Measurements from ENCODE around the gene DEFB129. TPM values are rescaled to one million over a fixed set of nuclear protein-coding genes. Genes with fewer than 3 reads are reported as not detected.

Gene DEFB129
- polyA plus RNA-seq, 4 donors = not detected

DNA sequence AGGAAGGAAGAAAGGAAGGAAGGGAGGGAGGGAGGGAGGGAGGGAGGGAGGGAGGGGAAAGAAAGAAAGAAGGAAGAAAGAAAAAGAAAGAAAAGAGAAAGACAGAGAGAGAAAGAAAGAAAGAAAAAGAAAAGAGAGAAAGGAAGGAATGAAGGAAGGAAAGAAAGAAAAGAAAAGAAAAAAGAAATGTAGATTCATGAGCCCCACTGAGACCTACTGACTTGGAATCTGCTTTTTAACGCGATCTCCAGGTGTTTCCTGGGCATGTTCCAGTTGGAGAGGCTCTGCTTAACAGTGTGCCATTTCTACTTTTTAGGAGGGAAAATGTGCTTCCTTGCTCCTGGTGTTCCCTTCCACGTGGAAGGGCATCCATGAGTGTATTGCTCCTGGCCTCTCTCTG lies 46.8 kb downstream of the DEFB129 start:
- Histone ChIP-seq H3K4me1 (ENCODE audit: control insufficient read depth in 3 of 3, insufficient read depth in 2 of 3, low read depth in 1 of 3, low read length in 2 of 3) (no peaks in the 10 kb centered on the region), H3K36me3 (ENCODE audit: control insufficient read depth in 3 of 3, insufficient read depth in 2 of 3, low read depth in 1 of 3, low read length in 3 of 3) (peaks cover 0 to 41% (median 2%) of the 10 kb centered on the region in 3 donors), H3K27ac (ENCODE audit: low read depth in 1 of 3, low read length in 2 of 3) (no peak overlapping the region), H3K4me3 (ENCODE audit: low read depth in 1 of 3, low read length in 3 of 3) (no peak overlapping the region), H3K9me3 (ENCODE audit: control insufficient read depth in 2 of 2, insufficient read depth in 1 of 2, low read depth in 1 of 2, low read length in 1 of 2) (no peaks in the 10 kb centered on the region), H3K27me3 (ENCODE audit: control insufficient read depth in 3 of 3, insufficient read depth in 3 of 3, low read length in 3 of 3) (no peaks in the 10 kb centered on the region)
- FAIRE-seq (no peak), DNase-seq (no peak)
- WGBS, 3 donors = 55 to 73% (median 66%) methylated on average over 3 of the region's 3 CpGs

DNA sequence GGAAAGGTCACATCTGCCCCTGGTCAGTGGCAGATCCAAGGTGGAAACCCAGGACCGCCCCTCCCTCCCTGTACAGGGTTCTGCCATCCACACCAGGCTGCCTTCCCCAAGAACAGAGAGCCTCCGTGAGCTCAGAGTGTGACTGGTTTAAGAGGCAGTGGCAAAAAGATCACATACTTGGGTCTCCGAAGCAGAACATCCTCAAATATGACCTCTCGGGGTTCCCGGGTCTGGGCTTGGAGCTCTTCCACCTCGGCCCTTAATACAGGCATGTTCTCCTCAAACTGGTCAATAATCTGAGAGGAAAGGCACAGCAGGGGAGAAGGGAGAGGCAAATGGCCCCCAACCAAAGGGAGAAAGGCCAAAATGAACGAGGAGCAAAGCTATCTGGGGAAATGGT lies 48.7 kb downstream of the DEFB129 start:
- DNase-seq (no peak), FAIRE-seq (no peak)
- Histone ChIP-seq H3K9me3 (ENCODE audit: control insufficient read depth in 2 of 2, insufficient read depth in 1 of 2, low read depth in 1 of 2, low read length in 1 of 2) (no peaks in the 10 kb centered on the region), H3K4me3 (ENCODE audit: low read depth in 1 of 3, low read length in 3 of 3) (no peak overlapping the region), H3K27me3 (ENCODE audit: control insufficient read depth in 3 of 3, insufficient read depth in 3 of 3, low read length in 3 of 3) (no peaks in the 10 kb centered on the region), H3K36me3 (ENCODE audit: control insufficient read depth in 3 of 3, insufficient read depth in 2 of 3, low read depth in 1 of 3, low read length in 3 of 3) (peaks cover 0 to 40% (median 2%) of the 10 kb centered on the region in 3 donors), H3K27ac (ENCODE audit: low read depth in 1 of 3, low read length in 2 of 3) (no peak overlapping the region), H3K4me1 (ENCODE audit: control insufficient read depth in 3 of 3, insufficient read depth in 2 of 3, low read depth in 1 of 3, low read length in 2 of 3) (no peaks in the 10 kb centered on the region)
- 86 to 94% (median 90%) methylated on average over 7 of the region's 7 CpGs for WGBS, 3 donors

GRCh38 chr20:276620-277495 lies 49.8 kb downstream of the DEFB129 start:
- H3K9me3 ChIP-seq (ENCODE audit: control insufficient read depth in 2 of 2, insufficient read depth in 1 of 2, low read depth in 1 of 2, low read length in 1 of 2) = no peaks in the 10 kb centered on the region
- no peaks in the 10 kb centered on the region for H3K27me3 ChIP-seq (ENCODE audit: control insufficient read depth in 3 of 3, insufficient read depth in 3 of 3, low read length in 3 of 3)
- H3K36me3 ChIP-seq (ENCODE audit: control insufficient read depth in 3 of 3, insufficient read depth in 2 of 3, low read depth in 1 of 3, low read length in 3 of 3) = peaks cover 0 to 44% (median 2%) of the 10 kb centered on the region in 3 donors
- H3K4me3 ChIP-seq (ENCODE audit: low read depth in 1 of 3, low read length in 3 of 3) = no peak overlapping the region
- no peak for DNase-seq
- WGBS, 3 donors = 91 to 98% (median 96%) methylated on average over 12 of the region's 12 CpGs
- FAIRE-seq = no peak
- H3K4me1 ChIP-seq (ENCODE audit: control insufficient read depth in 3 of 3, insufficient read depth in 2 of 3, low read depth in 1 of 3, low read length in 2 of 3) = no peaks in the 10 kb centered on the region
- no peak overlapping the region for H3K27ac ChIP-seq (ENCODE audit: low read depth in 1 of 3, low read length in 2 of 3)

- H3K27ac ChIP-seq (ENCODE audit: low read depth in 1 of 3, low read length in 2 of 3) = no peak overlapping the region
- FAIRE-seq (no peak), DNase-seq (no peak)
- H3K4me1 ChIP-seq (ENCODE audit: control insufficient read depth in 3 of 3, insufficient read depth in 2 of 3, low read depth in 1 of 3, low read length in 2 of 3) = no peaks in the 10 kb centered on the region
- 28 to 41% (median 29%) methylated on average over 2 to 3 of the region's 3 CpGs for WGBS, 3 donors
- H3K4me3 ChIP-seq (ENCODE audit: low read depth in 1 of 3, low read length in 3 of 3) = no peak overlapping the region
- H3K27me3 ChIP-seq (ENCODE audit: control insufficient read depth in 3 of 3, insufficient read depth in 3 of 3, low read length in 3 of 3) = no peaks in the 10 kb centered on the region
- peaks cover 0 to 44% (median 2%) of the 10 kb centered on the region in 3 donors for H3K36me3 ChIP-seq (ENCODE audit: control insufficient read depth in 3 of 3, insufficient read depth in 2 of 3, low read depth in 1 of 3, low read length in 3 of 3)
- no peaks in the 10 kb centered on the region for H3K9me3 ChIP-seq (ENCODE audit: control insufficient read depth in 2 of 2, insufficient read depth in 1 of 2, low read depth in 1 of 2, low read length in 1 of 2)
Observed at GRCh38 chr20:277496-277781, 50.4 kb downstream of the DEFB129 start.

DNA sequence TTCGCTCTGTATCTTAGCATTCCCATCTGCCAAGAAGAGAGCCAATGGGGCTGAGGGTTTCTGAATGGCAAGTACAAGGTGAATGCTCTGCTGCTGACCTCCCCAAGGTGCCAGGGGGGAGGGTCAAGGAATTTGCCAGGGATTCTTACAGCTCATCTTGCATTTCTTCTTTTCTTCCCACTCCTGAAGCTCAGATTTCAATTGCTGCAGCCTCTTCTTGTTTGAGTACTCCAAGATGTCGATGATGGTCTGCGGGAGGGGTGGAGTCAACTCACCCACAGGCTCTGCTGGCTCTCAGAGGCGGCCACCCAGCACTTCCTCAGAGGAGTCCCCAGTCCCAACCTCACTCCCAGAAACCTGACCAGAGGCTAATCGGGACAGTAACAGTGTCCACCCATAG lies 51.1 kb downstream of the DEFB129 start:
- H3K4me3 ChIP-seq (ENCODE audit: low read depth in 1 of 3, low read length in 3 of 3) = no peak overlapping the region
- FAIRE-seq = no peak
- peaks cover 0 to 44% (median 2%) of the 10 kb centered on the region in 3 donors for H3K36me3 ChIP-seq (ENCODE audit: control insufficient read depth in 3 of 3, insufficient read depth in 2 of 3, low read depth in 1 of 3, low read length in 3 of 3)
- no peaks in the 10 kb centered on the region for H3K9me3 ChIP-seq (ENCODE audit: control insufficient read depth in 2 of 2, insufficient read depth in 1 of 2, low read depth in 1 of 2, low read length in 1 of 2)
- no peak for DNase-seq
- no peaks in the 10 kb centered on the region for H3K4me1 ChIP-seq (ENCODE audit: control insufficient read depth in 3 of 3, insufficient read depth in 2 of 3, low read depth in 1 of 3, low read length in 2 of 3)
- H3K27me3 ChIP-seq (ENCODE audit: control insufficient read depth in 3 of 3, insufficient read depth in 3 of 3, low read length in 3 of 3) = no peaks in the 10 kb centered on the region
- no peak overlapping the region for H3K27ac ChIP-seq (ENCODE audit: low read depth in 1 of 3, low read length in 2 of 3)
- WGBS, 3 donors = 81 to 96% (median 91%) methylated on average over 5 of the region's 5 CpGs

- Histone ChIP-seq H3K4me1 (ENCODE audit: control insufficient read depth in 3 of 3, insufficient read depth in 2 of 3, low read depth in 1 of 3, low read length in 2 of 3) (no peaks in the 10 kb centered on the region), H3K36me3 (ENCODE audit: control insufficient read depth in 3 of 3, insufficient read depth in 2 of 3, low read depth in 1 of 3, low read length in 3 of 3) (peaks cover 0 to 50% (median 2%) of the 10 kb centered on the region in 3 donors), H3K27me3 (ENCODE audit: control insufficient read depth in 3 of 3, insufficient read depth in 3 of 3, low read length in 3 of 3) (no peaks in the 10 kb centered on the region), H3K27ac (ENCODE audit: low read depth in 1 of 3, low read length in 2 of 3) (no peak overlapping the region), H3K9me3 (ENCODE audit: control insufficient read depth in 2 of 2, insufficient read depth in 1 of 2, low read depth in 1 of 2, low read length in 1 of 2) (no peaks in the 10 kb centered on the region), H3K4me3 (ENCODE audit: low read depth in 1 of 3, low read length in 3 of 3) (no peak overlapping the region)
- no peak for DNase-seq
- no peak for FAIRE-seq
- 78 to 93% (median 92%) methylated on average over 63 to 80 of the region's 88 CpGs for WGBS, 3 donors
Observed at GRCh38 chr20:278607-279571, 51.8 kb downstream of the DEFB129 start.

Other genes with a start within 250 kb of the DEFB129 start
- gene DEFB125, start 139.6 kb upstream of the DEFB129 start, polyA plus RNA-seq = not detected
- gene DEFB126, start 84.7 kb upstream of the DEFB129 start, polyA plus RNA-seq = not detected
- not detected for gene DEFB127, start 69.8 kb upstream of the DEFB129 start, polyA plus RNA-seq
- gene DEFB128, start 37.5 kb upstream of the DEFB129 start, polyA plus RNA-seq = not detected
- gene DEFB132, start 30.5 kb downstream of the DEFB129 start, polyA plus RNA-seq = under 1 TPM in 1 of 4 donors, not detected in 3; 0.03 TPM
- 1 to 10 TPM; 3.5 to 8.7 (median 6.7) TPM for gene C20orf96, start 63.5 kb downstream of the DEFB129 start, polyA plus RNA-seq
- 10 to 100 TPM in 3 of 4 donors, 1 to 10 TPM in 1; 8.9 to 27.0 (median 12.3) TPM for gene ZCCHC3, start 70.3 kb downstream of the DEFB129 start, polyA plus RNA-seq
- 1 to 10 TPM in 3 of 4 donors, under 1 TPM in 1; 0.81 to 9.7 (median 2.0) TPM for gene SOX12, start 98.3 kb downstream of the DEFB129 start, polyA plus RNA-seq
- gene NRSN2, start 119.9 kb downstream of the DEFB129 start, polyA plus RNA-seq = 10 to 100 TPM in 2 of 4 donors, 1 to 10 TPM in 1, under 1 TPM in 1; 0.67 to 15.4 (median 9.6) TPM
- gene TRIB3, start 153.5 kb downstream of the DEFB129 start, polyA plus RNA-seq = 10 to 100 TPM in 1 of 4 donors, 1 to 10 TPM in 3; 1.2 to 41.7 (median 3.2) TPM
- 100 to 1,000 TPM in 3 of 4 donors, 10 to 100 TPM in 1; 74.8 to 176 (median 158) TPM for gene RBCK1, start 181.0 kb downstream of the DEFB129 start, polyA plus RNA-seq
- 10 to 100 TPM; 13.1 to 28.7 (median 14.8) TPM for gene TBC1D20, start 235.3 kb downstream of the DEFB129 start, polyA plus RNA-seq